ENCODE data around the gene GGNBP2. TPM values are rescaled to one million over a fixed set of nuclear protein-coding genes. Genes with fewer than 3 reads are reported as not detected.

Gene GGNBP2
- total RNA-seq, 1 donor from 2014 or later, result 37.3 TPM

DNA sequence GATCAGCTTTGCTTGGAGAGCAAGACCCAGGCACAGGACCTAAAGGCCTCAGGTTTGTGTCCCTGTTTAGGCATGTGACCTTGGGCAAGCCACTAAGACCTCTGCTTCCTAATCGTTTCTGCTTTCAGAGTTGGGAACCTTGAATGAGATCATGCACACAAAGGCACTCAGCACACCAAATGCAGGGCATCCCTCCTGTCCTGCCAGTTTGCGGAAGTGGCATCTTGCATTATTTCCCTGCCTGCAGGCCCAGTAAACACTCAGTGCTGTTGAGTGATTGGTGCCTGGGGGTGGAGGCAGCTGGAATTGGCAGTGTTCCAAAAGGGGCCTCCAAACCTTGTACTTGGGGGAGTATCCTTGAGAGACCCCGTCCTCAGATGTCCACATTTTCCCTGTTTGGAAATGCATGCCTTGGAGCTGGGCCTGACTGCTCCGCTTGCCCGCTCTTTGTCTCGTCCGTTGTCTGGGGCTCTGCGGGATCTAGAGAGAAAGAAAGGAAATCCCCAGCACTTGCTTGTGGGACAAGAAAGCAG lies 85.3 kb downstream of the GGNBP2 start:
- DNase-seq (ENCODE audit: low read depth in 2 of 2), result no peak

GRCh38 chr17:36631022-36631421 lies 86.3 kb downstream of the GGNBP2 start:
- no peak for DNase-seq (ENCODE audit: low read depth in 2 of 2)

DNA sequence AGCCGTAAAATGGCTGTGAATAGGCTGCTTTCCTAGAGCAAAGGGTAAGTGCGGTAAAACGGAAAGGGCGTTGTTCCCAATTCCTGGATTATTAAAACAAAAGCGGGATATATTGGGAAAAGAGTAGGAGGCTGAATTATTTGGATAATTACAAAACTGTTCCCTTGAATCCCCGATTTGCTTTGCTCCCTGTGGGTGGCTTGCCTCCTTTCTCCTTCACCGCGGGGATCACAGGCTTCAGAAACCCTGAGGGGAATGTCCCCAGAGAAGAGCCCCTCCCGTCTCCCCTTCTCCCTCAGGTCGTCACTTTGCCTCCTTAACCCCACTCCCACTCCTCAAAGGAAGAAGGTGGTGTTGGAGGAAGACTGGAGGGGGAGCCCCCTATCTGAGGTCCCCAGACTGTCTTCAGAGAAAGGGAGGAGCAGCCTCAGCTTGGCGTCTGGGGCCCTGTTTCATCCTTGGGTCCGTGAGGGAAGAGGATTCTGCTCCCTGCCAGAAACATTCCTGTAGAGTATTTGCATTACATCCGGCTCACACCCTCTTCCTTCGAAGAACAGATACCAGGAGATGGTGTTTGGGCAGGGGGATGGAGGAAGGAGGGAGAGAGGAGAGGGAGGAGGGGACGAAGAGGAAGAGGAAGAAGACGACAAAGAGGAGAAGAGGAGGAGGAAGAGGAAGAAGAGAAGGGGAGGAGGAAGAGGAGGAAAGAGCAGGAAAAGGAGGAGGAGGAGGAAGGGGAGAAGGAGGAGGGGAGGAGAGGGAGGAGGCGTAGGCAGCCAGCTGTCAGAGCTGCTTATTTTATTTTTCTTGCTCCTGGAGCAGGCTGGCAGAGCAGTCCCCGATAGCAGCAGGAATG lies 88.4 kb downstream of the GGNBP2 start:
- DNase-seq (ENCODE audit: low read depth in 2 of 2), result no peak

Other genes with a start within 250 kb of the GGNBP2 start
- not detected in 2 replicates for gene TBC1D3G, start 221.0 kb upstream of the GGNBP2 start, total RNA-seq
- not detected in 2 replicates for gene TBC1D3H, start 156.5 kb upstream of the GGNBP2 start, total RNA-seq
- 19.4 and 21.6 TPM in 2 replicates for gene ZNHIT3, start 58.2 kb upstream of the GGNBP2 start, total RNA-seq
- gene MYO19, start 10.1 kb upstream of the GGNBP2 start, total RNA-seq, result 28.5 and 33.3 TPM in 2 replicates
- gene PIGW, start 9.9 kb upstream of the GGNBP2 start, total RNA-seq, result 5.7 and 6.5 TPM in 2 replicates
- 5.2 and 5.8 TPM in 2 replicates for gene DHRS11, start 47.0 kb downstream of the GGNBP2 start, total RNA-seq
- gene MRM1, start 56.7 kb downstream of the GGNBP2 start, total RNA-seq, result 2.0 and 4.4 TPM in 2 replicates

Data from lung microvascular endothelial cell (primary cell).